NOMO-1 treated with dmso at 0.1 percent for 144 hours (cell line): Measurements from ENCODE around the gene PLTP.
"Not testable (repeated sequence)": the region's sequence is repeated elsewhere in the genome, so short reads cannot be mapped to it uniquely, and the experiment has no call there.

ENCODE experiments used
- DNase-seq: peaks from one replicate; lab custom pipeline; 2025; ENCODE audit not compliant: unreplicated experiment; lab: John Stamatoyannopoulos, UW

PLTP gene

GRCh38 chr20:45880988-45881788 lies 30.8 kb downstream of the PLTP start, which contains the start of gene ZSWIM1:
TSS of gene ZSWIM1 (plus strand) at chr20:45881227. CDS start at chr20:45882593, 1,366 bp downstream.
- DNase-seq = peak; percentile 97

- DNase-seq = no peak
These were observed 33.7 kb downstream of the PLTP start for GRCh38 chr20:45878076-45878761.

DNA sequence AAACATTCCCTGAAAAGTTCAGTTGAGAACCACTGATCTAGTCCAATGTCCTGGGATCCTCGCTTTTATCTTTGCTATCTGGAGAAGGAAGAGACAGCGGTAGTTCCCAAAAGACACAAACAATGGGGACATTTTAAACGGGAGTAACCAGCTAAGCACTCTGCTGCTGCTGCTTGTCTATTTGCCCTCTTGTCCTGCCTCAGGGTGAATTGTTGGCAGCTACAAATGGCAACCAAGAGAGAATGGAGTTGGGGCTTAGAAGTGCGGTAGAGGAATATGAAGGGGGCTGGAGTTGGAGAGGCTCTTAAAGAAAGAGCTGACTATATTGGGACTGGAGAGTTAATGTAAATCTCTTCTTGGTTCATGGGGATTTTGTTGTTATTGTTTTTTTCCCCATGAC lies 37.4 kb downstream of the PLTP start:
- no peak for DNase-seq

DNA sequence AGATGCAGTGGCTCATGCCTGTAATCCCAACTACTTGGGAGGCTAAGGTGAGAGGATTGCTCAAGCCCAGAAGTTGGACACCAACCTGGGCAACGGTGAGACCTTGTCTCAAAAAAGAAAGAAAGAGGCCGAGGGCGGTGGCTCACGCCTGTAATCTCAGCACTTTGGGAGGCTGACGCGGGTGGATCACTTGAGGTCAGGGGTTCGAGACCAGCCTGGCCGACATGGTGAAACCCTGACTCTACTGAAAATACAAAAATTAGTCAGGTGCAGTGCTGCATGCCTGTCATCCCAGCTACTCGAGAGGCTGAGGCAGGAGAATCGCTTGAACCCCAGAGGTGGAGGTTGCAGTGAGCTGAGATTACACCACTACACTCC lies 37.9 kb downstream of the PLTP start:
- DNase-seq = not testable (repeated sequence)

DNA sequence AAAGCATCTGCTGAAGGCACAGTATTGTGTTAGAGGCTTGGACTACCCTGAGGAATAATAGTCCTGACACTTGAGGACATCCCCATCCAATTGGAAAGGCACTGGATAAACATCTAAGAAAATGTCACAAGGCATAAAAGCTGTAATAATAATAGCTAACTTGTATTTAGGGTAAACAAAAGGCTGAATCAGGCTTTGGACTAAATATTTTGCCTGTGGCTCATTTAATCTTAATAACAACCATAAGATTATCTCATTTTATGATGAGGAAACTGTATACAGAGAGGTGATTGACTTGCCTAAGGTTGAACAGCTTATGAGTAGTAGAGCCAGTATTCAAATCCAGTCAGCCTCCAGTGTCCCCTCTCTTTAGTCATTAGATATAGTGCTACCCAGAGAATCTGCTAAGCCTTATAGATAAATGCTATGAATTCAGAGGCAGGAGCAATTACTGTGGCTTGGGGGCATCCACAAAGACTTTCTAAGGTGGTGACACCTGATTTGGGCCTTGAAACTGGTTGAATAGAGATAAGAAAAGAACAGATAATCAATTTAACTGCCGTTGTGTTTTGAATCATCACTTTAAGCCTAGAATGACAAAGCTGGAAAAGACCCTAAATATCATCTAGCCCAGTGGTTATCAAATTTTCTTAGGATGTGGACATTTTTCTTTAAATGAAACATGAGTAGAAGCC lies 38.4 kb downstream of the PLTP start:
- no peak for DNase-seq

- DNase-seq = no peak
These were observed 39.3 kb downstream of the PLTP start for GRCh38 chr20:45872626-45873025.

DNA sequence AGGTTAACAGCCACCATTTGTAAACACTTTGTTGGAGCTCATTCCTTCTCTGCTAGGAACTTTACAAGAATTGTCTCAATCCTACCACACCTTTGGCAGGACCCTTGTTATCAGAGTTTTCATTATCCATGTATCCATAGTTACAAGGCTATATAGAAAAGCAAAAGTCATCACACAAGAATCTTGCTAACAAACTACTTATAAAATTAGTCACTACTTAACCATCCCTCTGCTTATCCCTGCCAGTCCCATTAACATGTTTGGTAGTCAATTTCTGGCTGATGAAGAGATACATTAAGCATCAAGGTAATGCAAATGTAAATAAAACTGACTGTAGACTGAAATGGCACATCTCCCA lies 44.2 kb downstream of the PLTP start:
- DNase-seq = no peak

- no peak for DNase-seq
These were observed 44.7 kb downstream of the PLTP start for GRCh38 chr20:45867136-45867818.

GRCh38 chr20:45866454-45866853 lies 45.5 kb downstream of the PLTP start:
- DNase-seq = no peak

- DNase-seq = no peak
These were observed 48.1 kb downstream of the PLTP start for GRCh38 chr20:45863543-45864470.

DNA sequence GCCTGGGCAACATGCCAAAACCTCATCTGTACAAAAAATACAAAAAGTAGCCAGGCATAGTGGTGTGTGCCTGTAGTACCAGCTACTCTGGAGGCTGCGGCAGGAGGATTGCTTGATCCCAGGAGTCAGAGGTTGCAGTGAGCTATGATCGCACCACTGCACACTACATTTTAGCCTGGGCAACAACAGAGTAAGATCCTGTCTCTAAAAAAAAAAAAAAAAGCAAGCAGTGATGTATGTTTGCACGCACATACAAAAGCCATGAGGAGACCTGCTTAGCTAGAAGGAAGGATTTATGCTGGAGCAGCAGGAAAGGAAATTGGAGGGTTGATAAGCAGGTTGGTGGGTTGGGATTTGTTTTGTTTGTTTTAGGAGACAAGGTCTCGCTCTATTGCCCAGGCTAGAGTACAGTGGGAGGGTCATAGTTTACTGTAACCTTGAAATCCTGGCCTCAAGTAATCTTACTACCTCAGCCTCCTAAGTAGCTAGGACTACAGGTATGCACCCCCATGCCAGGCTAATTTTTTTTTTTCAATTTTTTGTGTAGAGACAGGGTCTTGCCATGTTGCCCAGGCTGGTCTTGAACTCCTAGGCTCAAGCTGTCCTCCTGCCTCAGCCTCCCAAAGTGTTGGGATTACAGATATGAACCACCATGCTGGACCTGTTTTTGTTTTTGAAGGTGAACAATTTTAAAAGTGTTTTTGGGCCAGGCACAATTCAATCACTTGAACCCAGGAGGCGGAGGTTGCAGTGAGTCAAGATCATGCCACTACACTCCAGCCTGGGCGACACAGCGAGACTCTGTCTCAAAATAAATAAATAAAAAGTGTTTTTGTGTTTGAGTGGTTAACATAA lies 50.5 kb downstream of the PLTP start:
- DNase-seq = no peak

GRCh38 chr20:45860560-45861220 lies 51.3 kb downstream of the PLTP start:
- DNase-seq = no peak

GRCh38 chr20:45859916-45860315 lies 52.0 kb downstream of the PLTP start:
- DNase-seq = no peak

DNA sequence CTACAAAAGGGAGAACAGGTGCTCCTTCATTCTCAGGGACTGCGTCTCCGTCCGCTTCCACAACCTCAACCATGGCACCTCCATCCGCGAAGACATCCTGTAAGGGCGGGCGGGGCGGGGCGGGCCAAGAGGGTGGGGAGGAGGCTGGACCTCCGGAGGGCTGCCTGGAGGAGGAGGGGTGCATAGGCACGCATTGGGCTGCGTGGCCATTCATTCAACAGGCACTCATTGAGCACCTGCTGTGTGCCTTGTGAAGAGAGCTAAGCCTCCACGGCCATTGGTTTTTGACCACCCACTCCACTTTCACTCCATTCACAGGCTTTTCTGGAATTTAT lies 54.1 kb downstream of the PLTP start:
- DNase-seq = peak; percentile 38

GRCh38 chr20:45857114-45857881 lies 54.7 kb downstream of the PLTP start, which contains the start of the genes ACOT8 and ZSWIM3:
TSS of gene ACOT8 (minus strand) at chr20:45857392. CDS start at chr20:45857315, 77 bp downstream.
TSS of gene ZSWIM3 (plus strand) at chr20:45857614. CDS start at chr20:45857826, 212 bp downstream.
- DNase-seq = peak; percentile 99

DNA sequence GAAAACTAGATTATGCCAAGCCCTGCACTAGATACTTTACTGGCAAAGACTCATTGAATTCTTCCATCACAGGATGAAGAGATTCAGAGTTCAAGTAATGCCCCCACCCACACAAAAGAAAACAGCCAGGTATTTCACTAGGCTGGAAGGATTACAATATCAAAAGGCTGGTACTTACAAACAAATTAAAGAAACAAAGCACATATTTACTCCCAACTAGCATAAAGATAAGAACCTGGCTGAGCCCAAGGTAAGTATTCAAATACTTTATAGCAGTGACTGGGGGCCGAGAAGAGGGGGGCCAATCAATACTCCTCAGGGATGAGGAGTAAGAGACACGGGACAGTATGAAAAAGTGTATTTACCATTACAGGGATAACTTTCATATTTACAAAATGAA lies 58.5 kb downstream of the PLTP start:
- no peak for DNase-seq

DNA sequence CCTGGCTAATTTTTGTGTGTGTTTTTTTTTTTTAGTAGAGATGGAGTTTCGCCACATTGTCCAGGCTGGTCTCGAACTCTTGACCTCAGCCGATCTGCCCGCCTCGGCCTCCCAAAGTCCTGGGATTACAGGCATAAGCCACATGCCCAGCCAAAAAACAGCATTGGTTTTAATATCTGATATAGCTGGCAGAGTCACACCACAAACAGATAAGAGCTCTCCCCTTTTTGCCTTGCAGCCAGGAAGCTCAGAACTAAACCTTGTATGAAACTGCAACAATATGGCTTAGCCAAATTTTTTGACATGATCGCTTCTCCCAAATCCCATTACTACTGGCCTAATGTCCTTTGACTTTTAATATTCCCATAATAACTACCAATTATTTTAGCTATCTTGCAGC lies 59.6 kb downstream of the PLTP start:
- DNase-seq = no peak

GRCh38 chr20:45851501-45851900 lies 60.5 kb downstream of the PLTP start:
- no peak for DNase-seq
